Measurements from ENCODE around the gene SLC26A1. TPM values are rescaled to one million over a fixed set of nuclear protein-coding genes. Genes with fewer than 3 reads are reported as not detected.

SLC26A1 gene
- total RNA-seq, 1 experiment from 2014 or later = 0.85 TPM

GRCh38 chr4:956531-957230, 36.5 kb downstream of the SLC26A1 start:
- DNase-seq (ENCODE audit: low spot score) (no peak), ATAC-seq (no peak)
- TF ChIP-seq ATF2 (CRISPR knock-in tag; IDR thresholded peaks at IDR 0.05; ENCODE audit: borderline replicate concordance, low read depth) (no peak), ATF3 (CRISPR knock-in tag; conservative IDR thresholded peaks at IDR 0.05) (no peak), CDX4 (CRISPR knock-in tag; IDR thresholded peaks at IDR 0.05; ENCODE audit: borderline replicate concordance) (no peak), CREB1 (CRISPR knock-in tag; IDR thresholded peaks at IDR 0.05) (no peak), ZNF512 (CRISPR knock-in tag; IDR thresholded peaks at IDR 0.05; ENCODE audit: borderline replicate concordance) (no peak), ARID4B (CRISPR knock-in tag; IDR thresholded peaks at IDR 0.05; ENCODE audit: borderline replicate concordance) (no peak), E2F5 (CRISPR knock-in tag; IDR thresholded peaks at IDR 0.05) (no peak), NFE2L1 (CRISPR knock-in tag; IDR thresholded peaks at IDR 0.05) (no peak), CREM (CRISPR knock-in tag; IDR thresholded peaks at IDR 0.05) (no peak), NFATC4 (CRISPR knock-in tag; IDR thresholded peaks at IDR 0.05) (no peak), GRHL2 (CRISPR knock-in tag; IDR thresholded peaks at IDR 0.05; ENCODE audit: insufficient replicate concordance, severe bottlenecking) (no peak), PREB (CRISPR knock-in tag; IDR thresholded peaks at IDR 0.05; ENCODE audit: borderline replicate concordance) (no peak), CTCF (IDR thresholded peaks at IDR 0.05) (no peak), NFYB (CRISPR knock-in tag; conservative IDR thresholded peaks at IDR 0.05; ENCODE audit: low read depth) (no peak), TP53 (CRISPR knock-in tag; IDR thresholded peaks at IDR 0.05) (no peak), AR (CRISPR knock-in tag; IDR thresholded peaks at IDR 0.05) (no peak), ESRRA (CRISPR knock-in tag; IDR thresholded peaks at IDR 0.05; ENCODE audit: borderline replicate concordance) (no peak)
- no peaks in the 10 kb centered on the region for H3K4me1 Mint-ChIP-seq
- no peak overlapping the region for H3K4me3 Mint-ChIP-seq
- CTCF ChIA-PET = interaction anchor here (0.7 kb wide), 1 partner anchor 439 kb away, joined by 3 read pairs; no protein-coding TSS in a partner anchor
- no peaks in the 10 kb centered on the region for H3K36me3 Mint-ChIP-seq
- no peaks in the 10 kb centered on the region for H3K9me3 Mint-ChIP-seq
- no peaks in the 10 kb centered on the region for H3K27me3 Mint-ChIP-seq (ENCODE audit: low read depth)
- no peak overlapping the region; the same call in 1 of the 2 replicates for H3K27ac Mint-ChIP-seq
- POLR2A ChIA-PET = no interaction called here
